Stimulated activated CD8-positive, alpha-beta memory T cell treated with anti-CD3 and anti-CD28 coated beads, Interleukin-12 subunit alpha, Interleukin-12 subunit beta, amount 100 ng/mL, for 1 hour (primary cell): ENCODE results near the gene TBL1XR1.
A peak's percentile ranks its signal among the peaks of the same experiment; 100 is the strongest.
"Not testable (repeated sequence)": the region's sequence is repeated elsewhere in the genome, so short reads cannot be mapped to it uniquely, and the experiment has no call there.

Experiments
- DNase-seq: peaks from one replicate; pipeline ENCODE4 v3.0.0-alpha.2; 2020; ENCODE audit warnings: low read depth

Gene TBL1XR1

GRCh38 chr3:177208223-177208622 lies 10.9 kb upstream of the TBL1XR1 start:
- DNase-seq, result no peak

- DNase-seq, result no peak
Measured at GRCh38 chr3:177206936-177207335, 9.7 kb upstream of the TBL1XR1 start.

- no peak for DNase-seq
Measured at GRCh38 chr3:177203689-177204395, 6.6 kb upstream of the TBL1XR1 start.

- DNase-seq, result not testable (repeated sequence)
Measured at GRCh38 chr3:177203016-177203415, 5.7 kb upstream of the TBL1XR1 start.

- DNase-seq, result peak; percentile 24
Measured at GRCh38 chr3:177201700-177202397, 4.6 kb upstream of the TBL1XR1 start.

- no peak for DNase-seq
Measured at GRCh38 chr3:177199206-177199760, 2.0 kb upstream of the TBL1XR1 start.

GRCh38 chr3:177197727-177198460 lies 612 bp upstream of the TBL1XR1 start:
- no peak for DNase-seq

- peak; percentile 14 for DNase-seq
Measured at GRCh38 chr3:177196456-177197040, 734 bp downstream of the TBL1XR1 start.

- no peak for DNase-seq
Measured at GRCh38 chr3:177196008-177196455, 1.2 kb downstream of the TBL1XR1 start.

GRCh38 chr3:177195242-177195991 lies 1.9 kb downstream of the TBL1XR1 start:
- DNase-seq, result no peak

- DNase-seq, result no peak
Measured at GRCh38 chr3:177194299-177194698, 3.0 kb downstream of the TBL1XR1 start.

GRCh38 chr3:177193688-177194268 lies 3.5 kb downstream of the TBL1XR1 start:
- no peak for DNase-seq

- DNase-seq, result not testable (repeated sequence)
Measured at GRCh38 chr3:177193275-177193674, 4.0 kb downstream of the TBL1XR1 start.

GRCh38 chr3:177190756-177191681 lies 6.3 kb downstream of the TBL1XR1 start:
- DNase-seq, result no peak

GRCh38 chr3:177190184-177190583 lies 7.1 kb downstream of the TBL1XR1 start:
- DNase-seq, result not testable (repeated sequence)

- DNase-seq, result not testable (repeated sequence)
Measured at GRCh38 chr3:177188325-177188724, 9.0 kb downstream of the TBL1XR1 start.

- no peak for DNase-seq
Measured at GRCh38 chr3:177186306-177186705, 11.0 kb downstream of the TBL1XR1 start.

- no peak for DNase-seq
Measured at GRCh38 chr3:177185035-177185574, 12.2 kb downstream of the TBL1XR1 start.

GRCh38 chr3:177184602-177185001 lies 12.7 kb downstream of the TBL1XR1 start:
- DNase-seq, result not testable (repeated sequence)

- no peak for DNase-seq
Measured at GRCh38 chr3:177182352-177182751, 14.9 kb downstream of the TBL1XR1 start.
